WTC11 (cell line): ENCODE results near the gene ZC3H8.

Experiments used
- CTCF ChIP-seq: fragments of 200-600 bp; IDR thresholded peaks from 2 replicates; pipeline ENCODE4 v1.8.0; 2022; ENCODE audit warnings: antibody characterized with exemption
- TF ChIP-seq, protein P1 (sequence below): sonication (generic); formaldehyde crosslinking; IDR thresholded peaks from 2 replicates; pipeline ENCODE4 v1.8.1; 2022; ENCODE audit warnings: mild to moderate bottlenecking, moderate library complexity, missing genetic modification reagents

GRCh38 chr2:112253261-112253815 lies 1.5 kb downstream of the ZC3H8 start:
- TF ChIP-seq, protein P1, sequence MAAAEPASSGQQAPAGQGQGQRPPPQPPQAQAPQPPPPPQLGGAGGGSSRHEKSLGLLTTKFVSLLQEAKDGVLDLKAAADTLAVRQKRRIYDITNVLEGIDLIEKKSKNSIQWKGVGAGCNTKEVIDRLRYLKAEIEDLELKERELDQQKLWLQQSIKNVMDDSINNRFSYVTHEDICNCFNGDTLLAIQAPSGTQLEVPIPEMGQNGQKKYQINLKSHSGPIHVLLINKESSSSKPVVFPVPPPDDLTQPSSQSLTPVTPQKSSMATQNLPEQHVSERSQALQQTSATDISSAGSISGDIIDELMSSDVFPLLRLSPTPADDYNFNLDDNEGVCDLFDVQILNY (CRISPR knock-in tag), result no peak
- TF ChIP-seq CTCF, result no peak
